NCI-H128 (cell line): Measurements from ENCODE around the gene C20orf173.
"Not testable (repeated sequence)": the region's sequence is repeated elsewhere in the genome, so short reads cannot be mapped to it uniquely, and the experiment has no call there.

ENCODE experiments used
- DNase-seq: peaks from one replicate; lab custom pipeline; 2025; ENCODE audit not compliant: unreplicated experiment; lab: John Stamatoyannopoulos, UW

C20orf173 gene, protein sequence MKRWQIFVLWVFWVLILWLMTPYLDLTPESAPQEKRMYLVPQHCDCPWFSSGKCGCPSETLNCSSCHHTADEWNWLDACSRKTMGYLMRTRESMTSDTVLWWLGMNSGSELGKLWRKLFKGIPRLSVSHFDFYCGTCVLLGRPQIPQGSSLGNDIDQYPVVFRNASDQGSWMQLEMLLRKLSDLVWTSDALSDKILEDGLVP

DNA sequence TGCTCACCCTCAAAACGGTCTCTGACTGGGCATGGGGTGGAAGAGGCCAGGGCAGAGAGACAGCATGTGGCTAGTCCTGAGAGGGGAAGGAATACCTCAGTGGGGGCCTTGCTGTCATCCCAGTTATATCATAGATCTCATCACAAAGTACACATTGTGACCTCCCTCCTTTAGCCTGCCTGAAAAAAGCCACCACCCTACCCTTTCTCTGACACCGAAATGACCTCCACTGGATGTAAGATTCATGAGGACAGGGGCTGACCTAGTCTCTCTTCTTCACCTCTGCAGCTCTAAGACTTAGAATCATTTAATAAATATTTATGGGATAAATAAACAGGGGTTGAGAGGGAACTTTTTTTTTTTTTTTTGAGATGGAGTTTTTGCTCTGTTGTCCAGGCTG, at the start of gene C20orf173:
TSS of gene C20orf173 (minus strand) at position 101 of the 400 bp plus-strand sequence. CDS start 279 bp downstream, outside the sequence.
- no peak for DNase-seq

DNA sequence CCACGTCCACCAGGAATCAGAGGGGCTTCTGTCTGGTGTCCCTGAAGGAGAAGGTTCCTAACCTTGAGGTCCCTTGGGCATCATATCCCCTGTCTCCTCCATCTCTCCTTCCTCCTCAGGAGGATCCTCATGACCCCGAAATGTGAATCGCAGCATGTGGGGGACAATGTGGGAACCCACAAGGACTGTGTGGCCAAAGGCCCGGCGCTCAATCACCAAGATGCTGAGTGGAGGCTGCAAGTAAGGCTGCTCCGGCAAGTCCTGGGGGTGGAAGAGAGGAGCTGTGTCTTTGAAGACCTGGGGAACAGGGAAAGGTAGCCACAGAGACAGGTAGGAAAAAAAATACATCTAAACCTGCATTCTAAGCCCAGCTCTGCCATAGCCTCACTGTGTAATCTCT, 49.7 kb upstream of the C20orf173 start:
- DNase-seq: no peak

DNA sequence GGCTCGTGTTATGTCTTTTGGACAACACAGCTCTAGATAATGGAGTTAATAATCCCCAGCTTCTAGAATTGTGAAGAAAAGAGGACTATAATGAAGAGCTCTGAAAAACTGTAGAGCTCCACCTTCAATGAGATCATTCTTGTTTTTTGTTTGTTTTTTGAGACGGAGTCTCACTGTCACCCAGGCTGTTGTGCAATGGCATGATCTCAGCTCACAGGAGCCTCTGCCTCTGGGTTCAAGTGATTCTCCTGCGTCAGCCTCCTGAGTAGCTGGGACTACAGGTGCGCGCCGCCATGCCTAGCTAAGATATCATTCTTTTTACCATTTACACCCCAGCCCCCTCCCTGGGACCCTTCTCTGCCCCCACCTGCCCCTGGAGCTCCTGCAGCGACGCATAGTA, 49.0 kb upstream of the C20orf173 start:
- DNase-seq: no peak

DNA sequence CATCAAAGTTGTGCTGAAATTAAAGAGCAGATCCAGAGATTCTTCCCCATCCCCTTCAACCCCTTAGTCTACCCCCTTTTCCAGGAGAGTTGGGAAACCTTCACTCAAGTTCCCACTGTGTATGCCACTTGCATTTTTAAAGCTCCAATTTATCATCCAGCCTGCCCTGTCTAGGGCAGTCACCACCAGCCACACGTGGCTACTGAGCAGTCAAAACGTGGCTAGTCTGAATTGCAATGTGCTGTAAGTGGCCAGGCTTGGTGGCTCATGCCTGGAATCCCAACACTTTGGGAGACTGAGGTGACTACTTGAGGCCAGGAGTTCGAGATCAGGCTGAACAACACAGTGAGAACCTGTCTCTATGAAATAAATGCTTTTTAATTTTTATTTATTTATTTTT, 47.4 kb upstream of the C20orf173 start:
- DNase-seq: no peak

DNA sequence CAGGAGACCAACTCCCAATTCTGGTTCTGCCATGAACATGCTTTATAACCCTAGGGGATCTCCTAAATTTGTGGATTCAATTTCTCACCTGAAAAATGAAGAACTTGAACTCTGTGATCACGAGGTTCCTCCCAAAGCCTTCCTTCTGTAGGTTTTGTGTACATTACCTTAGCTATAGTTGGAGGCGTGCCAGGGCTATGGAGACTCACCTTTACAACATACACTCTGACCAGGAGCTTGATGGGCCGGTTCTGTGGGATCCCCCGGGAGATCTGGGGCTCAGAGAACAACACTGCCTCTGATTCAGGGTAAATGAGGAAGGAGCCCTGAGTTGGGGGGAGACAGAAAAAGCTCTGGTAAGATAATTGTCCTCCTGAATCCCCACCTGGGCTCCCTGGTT, 46.5 kb upstream of the C20orf173 start:
- no peak for DNase-seq

DNA sequence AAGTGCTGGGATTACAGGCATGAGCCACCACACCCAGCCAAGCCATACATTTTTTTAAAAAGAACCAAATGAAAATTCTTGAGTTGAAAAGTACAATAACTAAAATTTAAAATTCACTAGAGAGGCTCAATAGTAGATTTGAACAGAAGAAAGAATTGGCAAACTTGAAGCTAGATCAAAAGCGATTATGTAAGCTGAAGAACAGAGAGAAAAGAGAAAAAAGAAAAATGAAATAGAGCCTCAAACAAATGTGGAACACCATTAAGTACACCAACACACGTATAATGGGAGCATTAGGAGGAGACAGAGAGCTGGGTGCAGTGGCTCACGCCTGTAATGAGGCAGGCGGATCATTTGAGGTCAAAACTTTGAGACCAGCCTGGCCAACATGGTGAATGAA, 43.4 kb upstream of the C20orf173 start:
- no peak for DNase-seq

DNA sequence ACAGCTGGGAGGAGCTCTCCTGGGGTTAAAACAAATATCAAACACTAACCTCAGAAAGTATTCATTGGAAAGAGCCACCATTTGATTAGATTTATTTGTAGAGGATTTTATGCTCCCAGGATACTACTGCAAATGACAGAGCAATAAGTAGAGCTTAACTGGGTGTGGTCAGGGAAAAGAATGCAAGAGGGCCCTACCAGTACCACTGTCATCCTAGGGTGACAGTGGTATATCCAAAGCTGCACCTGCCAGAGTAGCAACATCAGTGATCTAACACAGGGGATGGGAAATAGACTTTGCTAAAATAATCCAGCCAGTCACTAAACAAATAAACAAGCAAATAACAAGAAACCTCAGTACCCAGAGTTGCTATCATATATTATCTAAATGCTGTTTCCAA, 42.1 kb upstream of the C20orf173 start:
- DNase-seq: no peak

DNA sequence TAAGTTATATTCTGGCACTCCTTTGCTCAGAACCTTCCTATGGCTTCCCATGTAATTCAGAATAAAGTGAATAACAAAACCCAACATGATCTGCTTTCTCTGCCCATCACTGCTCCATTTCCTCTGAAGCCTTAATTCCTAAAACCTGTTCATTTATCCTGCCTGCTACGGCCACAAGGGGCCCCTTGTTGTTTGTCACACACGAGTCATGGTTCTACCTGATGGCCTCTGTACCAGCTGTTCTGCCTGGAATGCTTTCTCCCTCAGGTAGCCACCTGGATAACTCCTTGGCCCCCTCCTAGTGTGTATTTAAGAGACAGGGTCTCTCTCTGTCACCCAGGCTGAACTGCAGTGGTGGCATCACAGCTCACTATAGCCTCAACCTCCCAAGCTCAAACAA, 39.2 kb upstream of the C20orf173 start:
- DNase-seq: no peak

DNA sequence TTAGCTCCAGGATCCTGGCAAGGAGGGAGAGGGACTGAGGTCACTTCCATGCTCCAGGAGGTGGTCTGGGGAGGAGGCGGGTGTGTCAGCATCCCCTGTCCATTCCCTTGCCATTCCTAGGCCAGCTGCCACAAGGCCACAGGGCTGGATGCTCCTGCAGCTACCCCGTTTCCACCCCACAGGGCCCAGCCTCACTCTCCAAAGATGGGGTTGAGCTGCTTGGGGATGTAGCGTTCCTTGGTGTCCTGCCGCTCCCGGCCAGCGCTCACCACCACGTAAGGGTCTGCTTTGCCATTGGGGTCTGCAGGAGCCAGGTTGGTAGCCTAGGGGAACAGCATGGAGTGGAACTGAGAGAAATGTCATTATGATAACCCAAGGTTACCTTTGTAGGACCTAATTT, 35.5 kb upstream of the C20orf173 start:
- no peak for DNase-seq

DNA sequence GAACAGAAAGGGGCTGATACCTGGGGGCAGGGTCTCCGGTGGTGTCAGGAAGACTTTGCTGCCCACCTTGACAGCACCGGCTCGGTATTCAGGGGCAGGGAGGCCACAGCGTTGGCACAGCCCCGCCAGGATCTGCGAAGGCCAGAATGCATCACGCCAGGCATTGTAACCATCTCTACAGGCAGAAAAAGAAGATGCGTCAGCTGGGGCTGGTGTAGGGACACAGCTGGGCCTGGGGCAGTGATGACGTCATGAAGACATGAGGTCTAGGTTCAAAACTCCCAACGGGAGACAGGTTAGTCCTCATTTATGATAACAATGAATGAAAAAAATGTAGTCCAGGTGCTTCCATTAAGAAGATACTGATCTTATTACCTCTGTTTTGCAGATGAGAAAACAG, 34.4 kb upstream of the C20orf173 start:
- DNase-seq: no peak

DNA sequence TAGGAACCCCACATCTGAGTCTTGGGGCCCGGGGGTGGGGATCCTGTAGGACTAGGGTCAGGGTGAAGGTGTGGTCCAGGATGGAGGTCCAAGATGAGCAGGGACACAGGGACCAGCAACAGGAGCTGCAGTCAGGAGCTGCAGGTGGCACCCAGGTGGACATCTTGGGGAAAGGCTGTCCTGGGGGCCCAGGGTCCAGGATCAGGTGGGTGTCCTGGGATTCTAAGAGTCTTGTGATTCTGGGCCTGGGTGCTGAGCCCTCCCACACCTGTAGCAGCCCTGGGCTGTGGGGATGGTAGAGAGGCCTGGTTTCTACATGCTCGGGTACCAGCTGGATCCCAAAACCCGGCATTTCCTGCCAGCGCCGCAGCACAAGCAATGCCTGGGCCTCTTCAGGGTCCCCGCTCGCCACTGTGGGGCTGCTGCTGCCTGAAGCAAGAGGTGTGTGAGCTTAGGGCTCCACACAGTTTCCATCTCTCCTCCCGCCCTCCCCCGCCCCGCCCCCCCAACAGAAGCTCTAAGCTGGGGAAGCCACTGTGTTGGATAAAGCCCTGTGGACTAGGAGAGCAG, 33.2 kb upstream of the C20orf173 start:
- DNase-seq: no peak

DNA sequence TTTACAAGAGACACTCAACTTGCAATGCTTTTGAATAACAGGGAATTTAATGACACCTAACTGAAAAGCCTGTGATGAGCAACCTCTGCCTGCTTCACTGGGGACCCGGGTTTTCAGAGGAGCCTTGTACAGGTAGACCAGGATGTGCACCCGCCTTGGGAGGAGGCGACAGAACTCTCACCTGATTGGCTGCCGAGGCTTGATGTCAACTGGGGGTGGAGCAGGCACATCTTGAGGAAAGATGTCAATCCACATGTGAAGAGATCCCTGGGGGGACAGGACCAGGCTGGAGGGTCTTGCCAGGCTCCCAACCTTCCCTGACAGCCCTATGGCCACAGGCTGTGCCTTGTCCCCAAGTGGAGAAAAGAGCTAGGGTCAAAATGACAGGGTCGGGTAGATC, 32.2 kb upstream of the C20orf173 start:
- DNase-seq: no peak

DNA sequence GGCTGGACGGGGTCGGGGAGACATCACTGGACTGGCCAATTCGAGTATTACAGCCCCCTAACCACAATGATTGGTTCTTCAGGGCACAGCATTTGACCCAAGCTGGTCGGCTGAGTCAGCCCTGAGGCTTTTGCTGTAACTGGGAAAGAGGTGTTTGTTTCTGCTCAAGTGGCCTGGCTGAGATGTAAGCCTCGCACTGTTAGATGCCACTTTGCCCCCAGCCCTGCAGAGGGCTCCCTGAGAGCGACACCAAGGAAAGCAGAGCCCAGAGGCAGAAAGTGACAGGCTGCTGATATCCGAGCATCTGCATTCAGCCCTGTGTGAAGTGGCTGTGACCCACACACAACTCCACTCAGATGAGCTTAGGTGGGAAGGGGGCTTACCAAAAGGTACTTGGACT, 31.8 kb upstream of the C20orf173 start:
- DNase-seq: peak; percentile 40

DNA sequence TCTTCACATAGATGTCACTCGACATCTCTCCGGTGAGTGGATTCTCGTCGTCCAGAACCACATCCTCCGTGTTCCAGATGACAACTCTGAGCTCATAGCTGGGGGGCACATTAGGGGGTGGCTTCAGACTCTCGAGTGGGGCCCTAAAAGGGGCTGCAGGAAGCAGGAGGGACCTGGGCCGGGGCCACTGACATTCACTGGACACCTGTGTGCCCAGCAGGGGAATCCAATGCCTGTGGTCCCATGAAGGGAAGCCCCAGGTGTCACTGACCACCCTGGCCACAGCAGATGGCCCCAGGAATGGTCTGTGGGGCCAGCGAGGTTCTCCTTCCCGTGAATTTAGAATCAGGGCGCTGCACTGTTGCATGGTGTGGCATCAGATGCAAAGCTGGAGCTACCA, 31.1 kb upstream of the C20orf173 start:
- no peak for DNase-seq

DNA sequence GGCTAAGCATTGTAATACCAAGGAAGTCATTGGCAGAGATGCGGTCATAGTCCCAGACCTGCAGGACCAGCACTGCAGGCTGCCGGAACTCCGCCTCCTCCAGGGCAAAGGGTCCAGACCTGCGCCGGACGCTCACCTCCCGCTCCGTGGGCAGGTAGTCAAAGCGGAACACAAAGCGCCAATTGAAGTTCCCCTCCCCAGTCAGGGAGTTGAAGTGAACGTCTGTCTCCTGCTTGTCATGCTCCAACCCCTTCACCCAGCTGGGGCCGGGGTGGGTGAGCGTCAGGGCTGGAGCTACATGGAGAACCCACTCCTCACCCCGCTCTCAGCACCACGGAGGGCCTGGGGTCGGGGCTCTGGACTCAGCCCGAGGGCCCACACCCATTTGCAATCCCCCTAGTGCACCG, 30.7 kb upstream of the C20orf173 start:
- no peak for DNase-seq

DNA sequence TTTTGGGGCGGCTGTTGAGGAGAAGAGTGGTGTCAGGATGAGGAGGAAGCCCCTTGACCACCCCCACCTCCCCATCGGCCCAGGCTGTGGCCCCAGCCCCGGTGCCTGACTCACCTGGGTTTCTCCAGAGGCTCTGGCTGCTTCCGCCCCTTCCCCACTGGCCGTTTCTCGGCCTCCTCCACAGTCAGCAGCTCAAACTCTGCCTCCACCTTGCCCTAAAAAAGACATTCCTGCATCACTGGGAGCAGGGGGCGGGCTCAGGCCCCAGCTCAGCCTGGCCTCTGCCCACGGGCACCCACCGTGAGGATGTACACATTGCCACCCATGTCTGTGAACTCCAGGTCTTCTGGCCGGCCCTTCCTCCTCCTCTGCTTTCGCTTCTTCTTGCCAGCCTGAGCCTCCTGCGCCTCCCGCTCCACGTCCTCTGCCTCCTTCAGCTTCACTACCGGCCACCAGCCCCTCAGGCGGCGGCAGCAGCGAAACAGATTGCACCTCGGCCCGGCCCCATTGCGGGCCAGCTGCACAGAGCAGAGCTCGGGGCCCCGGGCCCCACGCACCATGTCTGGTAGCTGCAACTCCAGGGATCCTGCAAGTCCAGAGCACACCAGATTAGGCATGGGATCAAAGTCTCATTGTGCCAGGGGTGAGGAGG, 29.7 kb upstream of the C20orf173 start:
- DNase-seq: no peak

DNA sequence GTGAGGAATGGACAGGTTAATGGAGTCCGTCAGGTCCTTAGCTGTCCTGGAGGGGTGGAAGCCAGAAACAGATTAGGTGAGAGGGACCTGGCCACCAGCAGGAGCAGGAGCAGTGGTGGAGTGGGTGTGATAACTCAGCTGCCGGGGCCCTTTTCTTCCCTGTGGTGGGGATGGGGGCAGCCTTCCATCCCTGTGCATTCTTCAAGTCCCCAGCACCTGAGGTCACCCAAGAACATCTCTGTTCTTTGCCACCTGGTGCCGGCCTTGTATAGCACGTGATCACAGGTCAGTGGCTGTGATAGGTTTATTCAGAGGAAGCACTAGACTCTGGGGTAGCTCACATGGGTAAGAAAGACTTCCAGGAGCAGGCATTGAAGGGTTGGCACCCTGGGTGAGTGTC, 29.0 kb upstream of the C20orf173 start:
- no peak for DNase-seq

DNA sequence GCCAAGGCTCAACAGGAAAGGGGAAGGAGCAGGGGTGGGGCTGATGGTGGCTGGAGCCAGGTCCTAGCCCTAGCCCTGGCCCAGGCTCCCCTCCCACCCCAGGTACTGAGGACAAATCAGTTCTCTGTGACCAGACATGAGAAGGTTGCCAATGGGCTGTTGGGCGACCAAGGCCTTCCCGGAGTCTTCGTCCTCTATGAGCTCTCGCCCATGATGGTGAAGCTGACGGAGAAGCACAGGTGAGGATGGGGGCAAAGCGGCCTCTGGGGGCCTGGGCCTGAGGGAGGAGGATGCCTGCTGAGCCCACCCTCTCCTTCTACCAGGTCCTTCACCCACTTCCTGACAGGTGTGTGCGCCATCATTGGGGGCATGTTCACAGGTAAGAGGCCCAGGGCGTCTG, 27.4 kb upstream of the C20orf173 start:
- no peak for DNase-seq

DNA sequence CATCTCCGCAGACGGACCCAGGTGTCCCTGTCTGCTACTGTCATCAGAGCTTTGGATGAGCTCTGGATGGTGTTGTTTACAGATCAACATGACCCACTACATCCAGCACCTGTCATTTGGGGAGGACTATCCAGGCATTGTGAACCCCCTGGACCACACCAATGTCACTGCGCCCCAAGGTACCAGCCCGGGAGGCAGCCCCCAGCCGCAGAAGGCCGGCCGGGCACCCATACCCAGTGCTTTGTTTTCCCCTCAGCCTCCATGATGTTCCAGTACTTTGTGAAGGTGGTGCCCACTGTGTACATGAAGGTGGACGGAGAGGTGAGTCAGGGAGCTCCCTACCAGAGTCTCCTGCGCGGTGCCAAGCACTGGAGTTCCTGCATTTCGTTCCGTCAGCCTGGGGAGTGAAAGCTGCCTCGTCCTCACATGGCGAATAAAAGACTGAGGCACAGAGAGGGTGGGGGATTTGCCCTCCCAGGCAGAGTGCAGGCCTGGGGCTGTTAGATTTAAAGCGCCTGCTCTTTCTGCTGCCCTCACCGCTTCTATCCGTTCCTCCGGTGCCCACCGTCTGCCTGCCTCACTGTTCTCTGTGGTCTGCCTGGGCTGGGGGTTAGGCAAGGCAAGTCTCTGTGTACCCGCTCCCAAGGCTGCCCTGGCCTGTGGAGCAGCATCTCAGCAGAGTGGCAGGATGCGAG, 26.6 kb upstream of the C20orf173 start:
- no peak for DNase-seq

DNA sequence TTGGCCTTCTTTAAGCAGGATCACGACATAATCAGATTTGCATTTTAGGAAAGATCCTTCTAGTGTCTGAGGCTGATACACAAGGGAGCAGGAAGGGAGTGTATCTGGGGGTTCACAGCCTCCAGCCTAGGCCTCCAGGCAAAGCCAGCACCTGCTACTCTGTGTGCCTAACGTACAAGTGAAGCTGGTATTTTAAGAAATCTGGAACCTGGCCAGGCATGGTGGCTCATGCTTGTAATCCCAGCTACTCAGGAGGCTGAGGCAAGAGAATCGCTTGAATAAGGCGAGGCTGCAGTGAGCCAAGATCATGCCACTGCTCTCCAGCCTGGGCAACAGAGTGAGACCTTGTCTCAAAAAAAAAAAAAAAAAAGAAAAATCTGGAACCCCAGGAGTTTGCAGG, 26.0 kb upstream of the C20orf173 start:
- not testable (repeated sequence) for DNase-seq

DNA sequence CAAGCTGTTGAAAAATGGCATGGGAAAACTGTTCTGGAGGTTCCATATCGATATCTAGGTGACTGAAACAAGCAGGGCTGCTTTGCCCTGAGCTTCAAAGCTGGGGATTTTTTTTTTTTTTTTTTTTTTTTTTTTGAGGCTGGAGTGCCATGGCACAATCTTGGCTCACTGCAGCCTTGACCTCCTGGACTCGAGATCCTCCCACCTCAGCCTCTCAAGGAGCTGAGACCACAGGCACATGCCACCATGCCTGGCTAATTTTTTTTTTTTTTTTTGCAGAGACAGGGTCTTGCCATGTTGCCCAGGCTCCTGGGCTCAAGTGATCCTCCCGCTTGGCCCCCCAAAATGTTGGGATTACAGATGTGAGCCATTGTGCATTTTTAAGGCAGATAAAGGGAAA, 23.5 kb upstream of the C20orf173 start:
- no peak for DNase-seq

DNA sequence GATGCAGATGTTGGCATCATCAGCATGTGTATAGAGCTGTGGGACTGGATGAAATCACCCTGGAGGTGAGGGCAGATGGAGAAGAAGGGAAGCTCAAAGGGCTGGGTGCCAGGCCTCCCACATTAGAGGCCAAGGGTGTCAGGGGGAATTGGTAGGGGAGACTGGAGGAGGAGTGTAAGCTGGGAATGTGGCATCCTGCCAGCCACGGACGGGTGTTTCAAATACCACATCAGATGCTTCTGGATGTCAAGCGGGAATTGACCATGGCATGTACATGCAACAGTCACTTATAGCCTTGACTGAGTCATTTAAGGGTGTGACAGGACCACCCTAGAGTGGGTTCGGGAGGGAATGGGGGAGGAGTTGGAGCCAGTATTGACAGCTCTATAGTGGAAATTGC, 22.1 kb upstream of the C20orf173 start:
- DNase-seq: no peak
